PC-9 (cell line): ENCODE data around the gene ANXA9. TPM values are rescaled to one million over a fixed set of nuclear protein-coding genes. Genes with fewer than 3 reads are reported as not detected.

Experiments used
- BruUV-seq: library from RNA; stranded (reverse); fragments of 400-500 nt; replicated peaks from 2 replicates; lab custom pipeline; 2021; lab: Mats Ljungman, UMichigan
- CTCF ChIA-PET: fragments of 300-600 bp; sonication (Branson Sonifier 250); formaldehyde crosslinking; loops from one replicate; lab custom pipeline; 2022; ENCODE audit warnings: antibody characterized with exemption; lab: Charles Lee
- POLR2A ChIA-PET: fragments of 300-600 bp; sonication (Branson Sonifier 250); formaldehyde crosslinking; loops from one replicate; lab custom pipeline; 2022; ENCODE audit warnings: antibody characterized with exemption; ENCODE audit not compliant: unreplicated experiment; lab: Charles Lee
- DNase-seq, 2 experiments: peaks; one replicate each; pipeline versions ENCODE4 v3.0.0 to v3.0.0-alpha.2; 2015 to 2022; ENCODE audit warnings: mixed read lengths in 1 of 2
- H2AFZ ChIP-seq: fragments of 200-600 bp; sonication (generic); 2 replicates; pipeline ENCODE4 v1.8.1; 2017; ENCODE audit warnings: antibody characterized with exemption
- H3F3A ChIP-seq: fragments of 200-600 bp; sonication (generic); 2 replicates; pipeline ENCODE4 v1.8.1; 2017; ENCODE audit warnings: antibody characterized with exemption, mild to moderate bottlenecking, low read depth; ENCODE audit not compliant: insufficient read depth
- H3K27ac ChIP-seq: fragments of 200-600 bp; sonication (generic); 2 replicates; pipeline ENCODE4 v1.6.1; 2016; ENCODE audit warnings: mixed run types
- H3K27me3 ChIP-seq: fragments of 200-600 bp; sonication (generic); 2 replicates; pipeline ENCODE4 v1.6.1; 2016; ENCODE audit warnings: low read depth, mixed run types; ENCODE audit not compliant: insufficient read depth
- H3K36me3 ChIP-seq: fragments of 200-600 bp; sonication (generic); 2 replicates; pipeline ENCODE4 v1.6.1; 2016; ENCODE audit warnings: low read depth, mixed run types
- H3K4me1 ChIP-seq: fragments of 200-600 bp; sonication (generic); replicated peaks from 2 replicates; pipeline ENCODE4 v1.6.1; 2016; ENCODE audit warnings: mixed run types; ENCODE audit not compliant: insufficient read depth
- H3K4me2 ChIP-seq: fragments of 200-600 bp; sonication (generic); 2 replicates; pipeline ENCODE4 v1.6.1; 2017; ENCODE audit warnings: mixed run types
- H3K4me3 ChIP-seq: fragments of 200-600 bp; sonication (generic); 2 replicates; pipeline ENCODE4 v1.6.1; 2016; ENCODE audit warnings: mixed run types
- H3K79me2 ChIP-seq: fragments of 200-600 bp; sonication (generic); 2 replicates; pipeline ENCODE4 v1.6.1; 2017; ENCODE audit warnings: low read depth, mixed run types
- H3K9me2 ChIP-seq: fragments of 200-600 bp; sonication (generic); 2 replicates; pipeline ENCODE4 v1.8.1; 2017; ENCODE audit warnings: mild to moderate bottlenecking; ENCODE audit not compliant: insufficient read depth
- H3K9me3 ChIP-seq: fragments of 200-600 bp; sonication (generic); 2 replicates; pipeline ENCODE4 v1.8.1; 2016; ENCODE audit warnings: low read depth; ENCODE audit not compliant: insufficient read depth
- H4K20me1 ChIP-seq: fragments of 200-600 bp; sonication (generic); 2 replicates; pipeline ENCODE4 v1.8.1; 2017; ENCODE audit not compliant: insufficient read depth
- EZH2 ChIP-seq: fragments of 200-600 bp; sonication (generic); IDR thresholded peaks from 2 replicates; pipeline ENCODE4 v1.8.0; 2017; ENCODE audit warnings: antibody characterized with exemption, low read depth
- intact Hi-C: fragments of 100-400 bp; cut with micrococcal nuclease; formaldehyde crosslinking; loops from one replicate; pipeline ENCODE4 v1.10.0; 2022; ENCODE audit not compliant: unreplicated experiment
- total RNA-seq: library from RNA; stranded (reverse); gene quantifications from 2 replicates; pipeline ENCODE4 v1.2.3, GENCODE V29; 2021
- TF ChIP-seq, protein P1 (sequence below): fragments of 200-600 bp; sonication (generic); conservative IDR thresholded peaks from 2 replicates; pipeline ENCODE4 v1.6.1; 2017; ENCODE audit warnings: mixed run types, antibody characterized with exemption, mild to moderate bottlenecking, moderate library complexity

ANXA9 gene
- total RNA-seq, 1 experiment from 2014 or later: 10.6 TPM

DNA sequence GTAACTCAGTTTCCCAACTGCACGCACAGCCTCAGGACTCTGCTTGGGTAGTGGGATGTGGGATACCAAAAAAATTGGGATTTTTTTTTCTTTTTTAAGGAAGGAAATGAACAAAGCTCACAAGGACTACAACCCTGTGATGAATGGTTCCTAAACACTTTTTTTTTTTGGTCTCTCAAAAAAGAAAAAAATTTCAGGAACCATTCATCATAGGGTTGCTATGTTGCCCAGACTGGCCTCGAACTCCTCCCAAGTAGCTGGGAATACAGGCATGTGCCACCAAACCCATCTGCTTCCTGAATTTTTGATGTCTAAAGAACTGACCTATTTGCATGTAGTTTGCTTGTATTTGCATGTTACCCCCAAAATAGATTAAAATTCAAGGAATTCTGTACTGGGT lies 17.8 kb downstream of the ANXA9 start:
- H3K4me3 ChIP-seq: no peak overlapping the region
- no peaks in the 10 kb centered on the region for H3K79me2 ChIP-seq
- no peaks in the 10 kb centered on the region for H3K36me3 ChIP-seq
- TF ChIP-seq EZH2: no peak
- TF ChIP-seq, protein P1, sequence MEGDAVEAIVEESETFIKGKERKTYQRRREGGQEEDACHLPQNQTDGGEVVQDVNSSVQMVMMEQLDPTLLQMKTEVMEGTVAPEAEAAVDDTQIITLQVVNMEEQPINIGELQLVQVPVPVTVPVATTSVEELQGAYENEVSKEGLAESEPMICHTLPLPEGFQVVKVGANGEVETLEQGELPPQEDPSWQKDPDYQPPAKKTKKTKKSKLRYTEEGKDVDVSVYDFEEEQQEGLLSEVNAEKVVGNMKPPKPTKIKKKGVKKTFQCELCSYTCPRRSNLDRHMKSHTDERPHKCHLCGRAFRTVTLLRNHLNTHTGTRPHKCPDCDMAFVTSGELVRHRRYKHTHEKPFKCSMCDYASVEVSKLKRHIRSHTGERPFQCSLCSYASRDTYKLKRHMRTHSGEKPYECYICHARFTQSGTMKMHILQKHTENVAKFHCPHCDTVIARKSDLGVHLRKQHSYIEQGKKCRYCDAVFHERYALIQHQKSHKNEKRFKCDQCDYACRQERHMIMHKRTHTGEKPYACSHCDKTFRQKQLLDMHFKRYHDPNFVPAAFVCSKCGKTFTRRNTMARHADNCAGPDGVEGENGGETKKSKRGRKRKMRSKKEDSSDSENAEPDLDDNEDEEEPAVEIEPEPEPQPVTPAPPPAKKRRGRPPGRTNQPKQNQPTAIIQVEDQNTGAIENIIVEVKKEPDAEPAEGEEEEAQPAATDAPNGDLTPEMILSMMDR: no peak
- no peaks in the 10 kb centered on the region for H3K27me3 ChIP-seq
- ChIA-PET CTCF (no interaction called here), POLR2A (no interaction called here)
- DNase-seq: no peak
- H3K27ac ChIP-seq: no peak overlapping the region
- peaks cover 24% of the 10 kb centered on the region for H3K4me1 ChIP-seq
- no peak overlapping the region for H2AFZ ChIP-seq
- H3F3A ChIP-seq: peaks cover 3% of the 10 kb centered on the region; the same call in 1 of the 2 replicates
- no peaks in the 10 kb centered on the region for H3K9me2 ChIP-seq
- H4K20me1 ChIP-seq: no peaks in the 10 kb centered on the region
- intact Hi-C loops: loop anchor here (5.0 to 10.0 kb wide), 2 partner anchors 185 to 438 kb away; no protein-coding TSS in a partner anchor
- H3K4me2 ChIP-seq: no peak overlapping the region
- H3K9me3 ChIP-seq: no peaks in the 10 kb centered on the region
- BruUV-seq: no TSS peak

DNA sequence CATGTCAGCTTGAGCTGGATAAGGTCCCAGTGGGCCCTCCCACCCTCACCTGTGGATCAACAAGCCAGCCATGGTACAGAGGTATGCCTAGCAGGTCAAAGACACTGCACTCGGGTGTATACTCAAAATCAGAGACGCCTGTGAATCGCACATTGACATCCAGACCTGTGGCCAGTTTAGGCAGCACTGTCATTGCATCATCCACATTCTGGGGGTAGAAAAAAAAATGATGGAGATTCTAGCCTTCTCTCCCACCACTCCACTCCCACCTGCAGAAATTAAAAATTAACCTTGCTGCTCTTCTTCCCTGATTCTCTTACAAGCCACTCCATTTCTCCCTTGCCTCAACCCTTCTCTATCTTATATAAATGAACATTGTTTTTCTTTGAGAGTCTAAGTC lies 18.3 kb downstream of the ANXA9 start:
- BruUV-seq: no TSS peak
- no peak overlapping the region for H3K4me2 ChIP-seq
- H3F3A ChIP-seq: peaks cover 4% of the 10 kb centered on the region
- intact Hi-C loops: no loop called here
- no peak overlapping the region for H2AFZ ChIP-seq
- H3K27ac ChIP-seq: no peak overlapping the region
- no peak for DNase-seq
- H3K79me2 ChIP-seq: no peaks in the 10 kb centered on the region
- CTCF ChIA-PET: no interaction called here
- H3K27me3 ChIP-seq: no peaks in the 10 kb centered on the region
- no peaks in the 10 kb centered on the region for H3K9me2 ChIP-seq
- no peaks in the 10 kb centered on the region for H4K20me1 ChIP-seq
- H3K9me3 ChIP-seq: no peaks in the 10 kb centered on the region
- POLR2A ChIA-PET: no interaction called here
- no peak overlapping the region for H3K4me3 ChIP-seq
- peaks cover 29% of the 10 kb centered on the region for H3K4me1 ChIP-seq
- TF ChIP-seq, protein P1: no peak
- TF ChIP-seq EZH2: no peak
- no peaks in the 10 kb centered on the region for H3K36me3 ChIP-seq

DNA sequence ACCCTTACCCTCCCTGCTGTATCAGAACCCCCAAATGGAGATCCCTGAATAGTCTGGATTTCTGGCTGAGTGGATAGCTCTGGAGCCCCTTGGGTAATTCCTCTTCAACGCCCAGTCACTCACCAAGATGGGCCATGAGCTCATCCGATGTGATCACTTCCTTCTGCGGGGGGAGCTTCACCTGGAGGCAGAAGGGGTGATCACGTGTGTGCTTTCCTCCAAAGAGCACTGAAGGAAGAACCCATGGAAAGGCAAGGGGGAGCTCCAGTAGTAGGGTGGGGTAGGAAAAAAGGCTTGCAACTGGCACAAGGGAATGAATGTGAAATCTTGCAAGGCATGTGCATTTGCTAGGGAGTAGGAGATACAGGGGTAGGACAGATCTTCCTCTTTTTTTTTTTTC lies 19.5 kb downstream of the ANXA9 start:
- ChIA-PET POLR2A (interaction anchor here (0.6 to 0.7 kb wide), 2 partner anchors 304 to 742 kb away, joined by 4 read pairs; partner anchors contain the start of gene GOLPH3L), CTCF (interaction anchor here (0.6 kb wide), 1 partner anchor 27 kb away, joined by 5 read pairs; the partner anchor contains the start of gene CERS2)
- H3K79me2 ChIP-seq: no peaks in the 10 kb centered on the region
- no peak for DNase-seq
- intact Hi-C loops: no loop called here
- H3K4me1 ChIP-seq: peaks cover 36% of the 10 kb centered on the region
- BruUV-seq: no TSS peak
- H3K4me2 ChIP-seq: no peak overlapping the region
- H2AFZ ChIP-seq: no peak overlapping the region
- H3F3A ChIP-seq: peaks cover 16% of the 10 kb centered on the region
- no peaks in the 10 kb centered on the region for H3K9me3 ChIP-seq
- H4K20me1 ChIP-seq: no peaks in the 10 kb centered on the region
- no peak overlapping the region for H3K4me3 ChIP-seq
- no peaks in the 10 kb centered on the region for H3K27me3 ChIP-seq
- TF ChIP-seq, protein P1: no peak
- H3K36me3 ChIP-seq: no peaks in the 10 kb centered on the region
- no peaks in the 10 kb centered on the region for H3K9me2 ChIP-seq
- no peak overlapping the region for H3K27ac ChIP-seq
